Stimulated activated CD4-positive, alpha-beta T cell treated with anti-CD3 and anti-CD28 coated beads, Interleukin-15, amount 100 ng/mL, for 1 hour (primary cell): ENCODE measurements around the gene SLC27A6.
"Not testable (repeated sequence)": the region's sequence is repeated elsewhere in the genome, so short reads cannot be mapped to it uniquely, and the experiment has no call there.

ENCODE experiments used
- DNase-seq, 2 donors: peaks; one replicate each; pipeline ENCODE4 v3.0.0-alpha.2; 2020; ENCODE audit warnings: low read depth in 1 of 2, low spot score in 1 of 2

Gene SLC27A6

GRCh38 chr5:129001841-129002526, 36.7 kb downstream of the SLC27A6 start:
- no peak for DNase-seq

GRCh38 chr5:129002527-129002842, 37.2 kb downstream of the SLC27A6 start:
- DNase-seq = no peak

- no peak for DNase-seq
These were observed 37.9 kb downstream of the SLC27A6 start for GRCh38 chr5:129003232-129003631.

- DNase-seq = no peak
These were observed 48.9 kb downstream of the SLC27A6 start for GRCh38 chr5:129014185-129014584.

- DNase-seq = no peak
These were observed 53.5 kb downstream of the SLC27A6 start for GRCh38 chr5:129018837-129019236.

- no peak for DNase-seq
These were observed 54.2 kb downstream of the SLC27A6 start for GRCh38 chr5:129019401-129019908.

- DNase-seq = no peak
These were observed 55.4 kb downstream of the SLC27A6 start for GRCh38 chr5:129020683-129021082.

- DNase-seq = no peak
These were observed 56.5 kb downstream of the SLC27A6 start for GRCh38 chr5:129021744-129022143.

GRCh38 chr5:129022599-129022998, 57.3 kb downstream of the SLC27A6 start:
- DNase-seq = no peak

- DNase-seq = no peak
These were observed 62.0 kb downstream of the SLC27A6 start for GRCh38 chr5:129027260-129027659.

- no peak for DNase-seq
These were observed 66.8 kb downstream of the SLC27A6 start for GRCh38 chr5:129031886-129032683.

GRCh38 chr5:129036257-129036656, 71.0 kb downstream of the SLC27A6 start:
- DNase-seq = not testable (repeated sequence)

GRCh38 chr5:129041196-129041881, 76.1 kb downstream of the SLC27A6 start:
- no peak for DNase-seq

- DNase-seq = no peak
These were observed 77.0 kb downstream of the SLC27A6 start for GRCh38 chr5:129042306-129042705.

GRCh38 chr5:129043894-129044293, 78.6 kb downstream of the SLC27A6 start:
- no peak for DNase-seq

GRCh38 chr5:129046151-129046550, 80.9 kb downstream of the SLC27A6 start:
- no peak for DNase-seq

GRCh38 chr5:129048509-129048908, 83.2 kb downstream of the SLC27A6 start:
- DNase-seq = no peak

- no peak for DNase-seq
These were observed 84.0 kb downstream of the SLC27A6 start for GRCh38 chr5:129049126-129049799.

- no peak for DNase-seq
These were observed 86.0 kb downstream of the SLC27A6 start for GRCh38 chr5:129051283-129051682.

GRCh38 chr5:129053438-129053837, 88.2 kb downstream of the SLC27A6 start:
- DNase-seq = no peak

GRCh38 chr5:129057329-129057728, 92.0 kb downstream of the SLC27A6 start:
- no peak for DNase-seq
